A549 (cell line): ENCODE measurements around the gene ITLN1.

Experiments used
- CBX8 ChIP-seq: fragments of 200-600 bp; sonication (generic); IDR thresholded peaks from 2 replicates; pipeline ENCODE4 v1.6.1; 2016
- EP300 ChIP-seq, 2 experiments: fragments of >200 bp; sonication (Bioruptor Twin); formaldehyde crosslinking; IDR thresholded peaks; 2 replicates in 1 of 2; 3 replicates in 1 of 2; pipeline ENCODE4 v1.6.1; 2016 to 2017
- MAZ ChIP-seq: fragments of 150-350 bp; IDR thresholded peaks from 2 replicates; pipeline ENCODE4 v1.6.1; 2014; ENCODE audit warnings: antibody characterized with exemption, low read depth, low read length, borderline replicate concordance
- POLR2A ChIP-seq: IDR thresholded peaks from 2 replicates; pipeline ENCODE4 v1.6.1; 2012; ENCODE audit warnings: mild to moderate bottlenecking, low read length
- POLR2AphosphoS2 ChIP-seq: conservative IDR thresholded peaks from 2 replicates; pipeline ENCODE4 v1.6.1; 2012; ENCODE audit warnings: low read length, improper control_type of control experiment, inconsistent platforms
- RAD21 ChIP-seq, 2 experiments: fragments of >200 bp in 1 of 2; sonication (Bioruptor Twin) in 1 of 2; formaldehyde crosslinking in 1 of 2; IDR thresholded peaks in 1 of 2; conservative IDR thresholded peaks in 1 of 2; 2 replicates in 1 of 2; 3 replicates in 1 of 2; pipeline ENCODE4 v1.6.1; 2012 to 2018; ENCODE audit warnings: inconsistent platforms in 1 of 2
- TF ChIP-seq, protein P1 (sequence below): fragments of >200 bp; sonication (Bioruptor Twin); formaldehyde crosslinking; IDR thresholded peaks from 3 replicates; pipeline ENCODE4 v1.5.1; 2016

DNA sequence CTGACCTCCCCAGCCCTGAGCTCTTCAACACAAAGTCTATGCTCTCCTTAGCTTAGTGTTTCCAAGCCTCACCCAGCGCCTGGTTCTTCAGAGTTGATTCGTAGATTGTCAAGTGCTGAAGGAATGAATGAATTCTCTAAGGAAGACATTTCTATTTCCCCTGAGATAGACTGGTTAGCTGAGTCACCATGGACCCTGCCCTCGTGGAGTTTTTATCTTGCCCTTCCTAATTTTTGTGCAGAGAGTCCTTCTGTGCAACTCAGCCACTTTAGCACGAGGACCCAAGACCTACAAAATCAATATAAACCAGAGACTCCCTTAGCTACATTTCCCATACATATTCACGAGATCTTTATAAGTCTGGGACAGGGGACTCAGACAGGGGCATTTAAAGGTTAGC lies 19.6 kb downstream of the ITLN1 start:
- no peak for TF ChIP-seq CBX8
- TF ChIP-seq, protein P1, sequence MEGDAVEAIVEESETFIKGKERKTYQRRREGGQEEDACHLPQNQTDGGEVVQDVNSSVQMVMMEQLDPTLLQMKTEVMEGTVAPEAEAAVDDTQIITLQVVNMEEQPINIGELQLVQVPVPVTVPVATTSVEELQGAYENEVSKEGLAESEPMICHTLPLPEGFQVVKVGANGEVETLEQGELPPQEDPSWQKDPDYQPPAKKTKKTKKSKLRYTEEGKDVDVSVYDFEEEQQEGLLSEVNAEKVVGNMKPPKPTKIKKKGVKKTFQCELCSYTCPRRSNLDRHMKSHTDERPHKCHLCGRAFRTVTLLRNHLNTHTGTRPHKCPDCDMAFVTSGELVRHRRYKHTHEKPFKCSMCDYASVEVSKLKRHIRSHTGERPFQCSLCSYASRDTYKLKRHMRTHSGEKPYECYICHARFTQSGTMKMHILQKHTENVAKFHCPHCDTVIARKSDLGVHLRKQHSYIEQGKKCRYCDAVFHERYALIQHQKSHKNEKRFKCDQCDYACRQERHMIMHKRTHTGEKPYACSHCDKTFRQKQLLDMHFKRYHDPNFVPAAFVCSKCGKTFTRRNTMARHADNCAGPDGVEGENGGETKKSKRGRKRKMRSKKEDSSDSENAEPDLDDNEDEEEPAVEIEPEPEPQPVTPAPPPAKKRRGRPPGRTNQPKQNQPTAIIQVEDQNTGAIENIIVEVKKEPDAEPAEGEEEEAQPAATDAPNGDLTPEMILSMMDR, result no peak
- TF ChIP-seq RAD21 (conservative IDR thresholded peaks at IDR 0.05 in 1 of 2, IDR thresholded peaks at IDR 0.05 in 1 of 2), result no peak
- no peak for TF ChIP-seq EP300 (IDR thresholded peaks at IDR 0.05)
- no peak for TF ChIP-seq POLR2A
- no peak for TF ChIP-seq POLR2AphosphoS2
- no peak for TF ChIP-seq MAZ
